HL-60 (cell line): Measurements from ENCODE around the gene TBC1D14.

ENCODE experiments used
- CTCF ChIP-seq: IDR thresholded peaks from one replicate; pipeline ENCODE4 v1.5.1; 2011; ENCODE audit warnings: low read length, control low read depth, inconsistent platforms; ENCODE audit not compliant: insufficient read depth
- GABPA ChIP-seq: IDR thresholded peaks from 2 replicates; pipeline ENCODE4 v1.6.1; 2012; ENCODE audit warnings: low read depth
- POLR2AphosphoS5 ChIP-seq: IDR thresholded peaks from 2 replicates; pipeline ENCODE4 v1.6.1; 2012; ENCODE audit warnings: low read depth
- REST ChIP-seq: IDR thresholded peaks from 2 replicates; pipeline ENCODE4 v1.6.1; 2012; ENCODE audit warnings: low read depth; ENCODE audit not compliant: insufficient replicate concordance
- SPI1 ChIP-seq: IDR thresholded peaks from 2 replicates; pipeline ENCODE4 v1.6.1; 2012; ENCODE audit warnings: low read depth, mild to moderate bottlenecking, borderline replicate concordance

- no peak for TF ChIP-seq CTCF
- no peak for TF ChIP-seq REST
- no peak for TF ChIP-seq POLR2AphosphoS5
- no peak for TF ChIP-seq GABPA
- no peak for TF ChIP-seq SPI1
Measured at GRCh38 chr4:6940744-6941137, 31.1 kb downstream of the TBC1D14 start.
